LHCN-M2 (cell line): Measurements from ENCODE around the gene GRM8. TPM values are rescaled to one million over a fixed set of nuclear protein-coding genes. Genes with fewer than 3 reads are reported as not detected.

Experiments
- DNase-seq: peaks from one replicate; pipeline ENCODE4 v3.0.0-alpha.2; 2012; ENCODE audit warnings: low read depth
- total RNA-seq: library from RNA; depleted of rRNA; stranded (reverse); fragments of >200 nt; gene quantifications from 2 replicates; pipeline ENCODE4 v1.2.3, GENCODE V29; 2014

Gene GRM8
- total RNA-seq, 1 experiment from 2014 or later, result 0.11 TPM

- no peak for DNase-seq
Observed at GRCh38 chr7:126535176-126535575, 717.6 kb downstream of the GRM8 start.

GRCh38 chr7:126533715-126534114 is 719.0 kb downstream of the GRM8 start:
- no peak for DNase-seq

- DNase-seq, result peak; percentile 76
Observed at GRCh38 chr7:126529833-126530232, 722.9 kb downstream of the GRM8 start.

- DNase-seq, result peak; percentile 32
Observed at GRCh38 chr7:126529254-126529653, 723.5 kb downstream of the GRM8 start.

- no peak for DNase-seq
Observed at GRCh38 chr7:126525906-126526305, 726.8 kb downstream of the GRM8 start.

- no peak for DNase-seq
Observed at GRCh38 chr7:126524967-126525366, 727.8 kb downstream of the GRM8 start.

- DNase-seq, result peak; percentile 65
Observed at GRCh38 chr7:126511046-126511445, 741.7 kb downstream of the GRM8 start.

- DNase-seq, result no peak
Observed at GRCh38 chr7:126501617-126502016, 751.1 kb downstream of the GRM8 start.

GRCh38 chr7:126499481-126499880 is 753.3 kb downstream of the GRM8 start:
- DNase-seq, result no peak

- DNase-seq, result no peak
Observed at GRCh38 chr7:126495733-126496132, 757.0 kb downstream of the GRM8 start.

- DNase-seq, result no peak
Observed at GRCh38 chr7:126495001-126495400, 757.7 kb downstream of the GRM8 start.

GRCh38 chr7:126493801-126494200 is 758.9 kb downstream of the GRM8 start:
- DNase-seq, result no peak

GRCh38 chr7:126489874-126490273 is 762.9 kb downstream of the GRM8 start:
- DNase-seq, result no peak

- DNase-seq, result peak; percentile 43
Observed at GRCh38 chr7:126487728-126488442, 764.9 kb downstream of the GRM8 start.

GRCh38 chr7:126486806-126487205 is 765.9 kb downstream of the GRM8 start:
- peak; percentile 58 for DNase-seq

- no peak for DNase-seq
Observed at GRCh38 chr7:126485791-126486190, 767.0 kb downstream of the GRM8 start.

GRCh38 chr7:126483972-126484371 is 768.8 kb downstream of the GRM8 start:
- DNase-seq, result peak; percentile 97

- DNase-seq, result no peak
Observed at GRCh38 chr7:126472825-126473224, 779.9 kb downstream of the GRM8 start.

- DNase-seq, result no peak
Observed at GRCh38 chr7:126462405-126462804, 790.3 kb downstream of the GRM8 start.

GRCh38 chr7:126460664-126461063 is 792.1 kb downstream of the GRM8 start:
- DNase-seq, result no peak

GRCh38 chr7:126453104-126453503 is 799.6 kb downstream of the GRM8 start:
- no peak for DNase-seq

GRCh38 chr7:126450269-126450671 is 802.5 kb downstream of the GRM8 start:
- DNase-seq, result peak; percentile 77

- DNase-seq, result peak; percentile 90
Observed at GRCh38 chr7:126449611-126450268, 803.0 kb downstream of the GRM8 start.
